ENCODE measurements around the gene DDX11. TPM values are rescaled to one million over a fixed set of nuclear protein-coding genes. Genes with fewer than 3 reads are reported as not detected.
A peak's percentile ranks its signal among the peaks of the same experiment; 100 is the strongest.
"Not testable (repeated sequence)": the region's sequence is repeated elsewhere in the genome, so short reads cannot be mapped to it uniquely, and the experiment has no call there.

DDX11 gene
- polyA plus RNA-seq, 3 donors: 0.61 to 41.2 (median 1.7) TPM

DNA sequence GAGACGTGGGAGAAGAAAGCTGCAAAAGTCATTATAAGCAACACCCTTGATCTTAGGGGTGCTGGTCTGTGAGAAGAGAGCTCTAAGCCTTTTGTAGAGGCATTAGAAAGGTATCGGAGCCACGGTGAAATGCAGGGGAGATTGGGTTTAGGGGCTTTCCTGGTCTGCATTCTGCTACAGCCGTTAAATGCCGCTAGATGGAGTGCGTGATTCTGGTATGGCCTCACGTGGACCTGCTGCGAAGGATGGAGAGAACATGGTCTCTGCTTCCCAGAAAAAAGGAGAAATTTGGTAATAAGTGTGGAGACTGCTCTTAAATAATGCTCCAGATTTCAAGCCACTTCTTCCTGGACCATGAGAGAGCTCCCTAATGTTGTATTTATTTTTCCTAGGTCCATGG lies 4.3 kb downstream of the DDX11 start:
- not testable (repeated sequence) for H3K9me3 Mint-ChIP-seq

DNA sequence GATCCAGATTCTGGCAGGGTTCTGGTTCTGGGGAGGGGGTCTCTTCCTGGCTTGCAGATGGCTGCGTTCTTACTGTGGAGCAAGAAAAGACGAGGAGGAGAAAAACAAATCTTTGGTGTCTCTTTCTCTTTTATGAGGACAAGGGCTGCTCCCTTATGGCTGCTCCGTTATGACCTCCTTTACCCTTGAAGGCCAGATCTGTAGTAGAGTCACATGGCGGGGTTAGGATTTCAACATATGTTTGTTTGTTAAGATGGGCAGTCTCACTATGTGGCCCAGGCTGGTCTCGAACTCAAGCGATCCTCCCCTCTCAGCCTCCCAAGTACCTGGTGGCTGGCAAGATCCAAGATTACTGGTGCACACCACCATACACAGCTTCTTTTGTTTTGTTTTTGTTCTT lies 5.8 kb downstream of the DDX11 start:
- H3K27me3 Mint-ChIP-seq (ENCODE audit: low read depth in 3 of 3); H3K9me3 ChIP-seq (replicated peaks in 1 of 2; ENCODE audit: control insufficient read depth in 1 of 2, insufficient read depth in 1 of 2, low read length in 2 of 2); H3K27ac ChIP-seq (ENCODE audit: low read depth in 1 of 2, low read length in 2 of 2); H3K9ac ChIP-seq (ENCODE audit: insufficient read depth, low read length, poor library complexity, severe bottlenecking); H3K4me3 Mint-ChIP-seq; H3K4me1 ChIP-seq (ENCODE audit: control insufficient read depth in 1 of 2, insufficient read depth in 2 of 2, low read length in 2 of 2); H3K27me3 ChIP-seq (ENCODE audit: control insufficient read depth in 2 of 2, insufficient read depth in 2 of 2, low read length in 2 of 2); H3K4me2 ChIP-seq (replicated peaks; ENCODE audit: extremely low read depth, low read length, poor library complexity, severe bottlenecking); H3K4me3 ChIP-seq (replicated peaks in 1 of 3; ENCODE audit: low read depth in 2 of 3, low read length in 3 of 3); intact Hi-C loops (cut with micrococcal nuclease); H2AFZ ChIP-seq (ENCODE audit: insufficient read depth, low read depth, low read length, poor library complexity, severe bottlenecking); H3K4me1 Mint-ChIP-seq; H4K20me1 ChIP-seq (ENCODE audit: insufficient read depth, low read length); H3K9me3 Mint-ChIP-seq; DNase-seq: not testable (repeated sequence)
- peaks cover 7 to 26% of the 10 kb centered on the region in 2 donors for H3K36me3 ChIP-seq (replicated peaks in 1 of 2; ENCODE audit: control insufficient read depth in 1 of 2, insufficient read depth in 2 of 2, low read length in 2 of 2)
- WGBS (ENCODE audit: insufficient coverage): no CpG with 5 or more reads among the region's 6 CpGs
- H3K27ac Mint-ChIP-seq: peak overlapping the region in 1 of 7 donors; percentile 60
- H3K36me3 Mint-ChIP-seq: peaks cover 19 to 30% of the 10 kb centered on the region in 2 donors
- H3K79me2 ChIP-seq (ENCODE audit: insufficient read depth, low read length): peaks cover 17% of the 10 kb centered on the region

More for the DNA sequence above, 4.3 kb downstream of the DDX11 start:
- H3K4me3 ChIP-seq (replicated peaks in 1 of 3; ENCODE audit: low read depth in 2 of 3, low read length in 3 of 3); DNase-seq; H3K4me2 ChIP-seq (replicated peaks; ENCODE audit: extremely low read depth, low read length, poor library complexity, severe bottlenecking); H3K27ac ChIP-seq (ENCODE audit: low read depth in 1 of 2, low read length in 2 of 2); H3K27me3 Mint-ChIP-seq (ENCODE audit: low read depth in 3 of 3); H3K9ac ChIP-seq (ENCODE audit: insufficient read depth, low read length, poor library complexity, severe bottlenecking); H3K27me3 ChIP-seq (ENCODE audit: control insufficient read depth in 2 of 2, insufficient read depth in 2 of 2, low read length in 2 of 2); H3K9me3 ChIP-seq (replicated peaks in 1 of 2; ENCODE audit: control insufficient read depth in 1 of 2, insufficient read depth in 1 of 2, low read length in 2 of 2); intact Hi-C loops (cut with micrococcal nuclease); H2AFZ ChIP-seq (ENCODE audit: insufficient read depth, low read depth, low read length, poor library complexity, severe bottlenecking); H4K20me1 ChIP-seq (ENCODE audit: insufficient read depth, low read length); H3K4me3 Mint-ChIP-seq: not testable (repeated sequence)
- peaks cover 9 to 24% of the 10 kb centered on the region in 2 donors for H3K36me3 Mint-ChIP-seq
- WGBS (ENCODE audit: insufficient coverage): 98% methylated on average over 8 of the region's 8 CpGs
- Histone ChIP-seq H3K79me2 (ENCODE audit: insufficient read depth, low read length) (peaks cover 20% of the 10 kb centered on the region), H3K36me3 (replicated peaks in 1 of 2; ENCODE audit: control insufficient read depth in 1 of 2, insufficient read depth in 2 of 2, low read length in 2 of 2) (peaks cover 0 to 13% of the 10 kb centered on the region in 2 donors), H3K4me1 (ENCODE audit: control insufficient read depth in 1 of 2, insufficient read depth in 2 of 2, low read length in 2 of 2) (peaks cover 11 to 12% of the 10 kb centered on the region in 2 donors)
- H3K4me1 Mint-ChIP-seq: peaks cover 18% of the 10 kb centered on the region
- H3K27ac Mint-ChIP-seq: peak overlapping the region in 1 of 7 donors; percentile 21

DNA sequence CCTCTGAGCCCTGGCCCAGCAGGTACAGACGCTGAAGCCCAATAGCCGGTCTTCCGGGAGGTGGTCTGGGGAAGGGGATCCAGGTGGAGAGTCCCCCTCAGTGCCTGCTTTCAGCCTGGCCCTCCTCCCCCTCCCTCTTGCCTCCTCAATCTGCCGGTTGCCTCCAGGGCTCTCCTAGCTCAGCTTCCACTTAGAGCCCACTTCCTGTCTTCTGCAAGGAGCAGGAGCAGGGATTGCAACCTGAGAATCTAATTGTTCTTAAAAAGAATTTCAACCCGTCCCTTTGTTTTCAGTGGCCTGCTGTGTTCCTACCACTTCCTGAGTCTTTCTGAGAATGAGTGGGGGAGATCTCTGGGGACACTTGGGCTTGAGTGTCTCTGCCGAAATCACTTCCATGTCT lies 6.6 kb downstream of the DDX11 start:
- H3K27ac ChIP-seq (ENCODE audit: low read depth in 1 of 2, low read length in 2 of 2); H4K20me1 ChIP-seq (ENCODE audit: insufficient read depth, low read length); intact Hi-C loops (cut with micrococcal nuclease); H3K9ac ChIP-seq (ENCODE audit: insufficient read depth, low read length, poor library complexity, severe bottlenecking); H3K9me3 ChIP-seq (replicated peaks in 1 of 2; ENCODE audit: control insufficient read depth in 1 of 2, insufficient read depth in 1 of 2, low read length in 2 of 2); H3K4me1 ChIP-seq (ENCODE audit: control insufficient read depth in 1 of 2, insufficient read depth in 2 of 2, low read length in 2 of 2); H3K4me3 ChIP-seq (replicated peaks in 1 of 3; ENCODE audit: low read depth in 2 of 3, low read length in 3 of 3); H3K9me3 Mint-ChIP-seq; H3K27me3 ChIP-seq (ENCODE audit: control insufficient read depth in 2 of 2, insufficient read depth in 2 of 2, low read length in 2 of 2); H3K27me3 Mint-ChIP-seq (ENCODE audit: low read depth in 3 of 3); H3K4me3 Mint-ChIP-seq; H3K4me2 ChIP-seq (replicated peaks; ENCODE audit: extremely low read depth, low read length, poor library complexity, severe bottlenecking); H2AFZ ChIP-seq (ENCODE audit: insufficient read depth, low read depth, low read length, poor library complexity, severe bottlenecking); DNase-seq; H3K4me1 Mint-ChIP-seq: not testable (repeated sequence)
- Mint-ChIP-seq H3K36me3 (peaks cover 26 to 35% of the 10 kb centered on the region in 2 donors), H3K27ac (peak overlapping the region in 2 of 7 donors; percentile 16 to 63)
- no CpG with 5 or more reads among the region's 6 CpGs for WGBS (ENCODE audit: insufficient coverage)
- H3K36me3 ChIP-seq (replicated peaks in 1 of 2; ENCODE audit: control insufficient read depth in 1 of 2, insufficient read depth in 2 of 2, low read length in 2 of 2): peaks cover 9 to 33% of the 10 kb centered on the region in 2 donors
- peaks cover 13% of the 10 kb centered on the region for H3K79me2 ChIP-seq (ENCODE audit: insufficient read depth, low read length)

DNA sequence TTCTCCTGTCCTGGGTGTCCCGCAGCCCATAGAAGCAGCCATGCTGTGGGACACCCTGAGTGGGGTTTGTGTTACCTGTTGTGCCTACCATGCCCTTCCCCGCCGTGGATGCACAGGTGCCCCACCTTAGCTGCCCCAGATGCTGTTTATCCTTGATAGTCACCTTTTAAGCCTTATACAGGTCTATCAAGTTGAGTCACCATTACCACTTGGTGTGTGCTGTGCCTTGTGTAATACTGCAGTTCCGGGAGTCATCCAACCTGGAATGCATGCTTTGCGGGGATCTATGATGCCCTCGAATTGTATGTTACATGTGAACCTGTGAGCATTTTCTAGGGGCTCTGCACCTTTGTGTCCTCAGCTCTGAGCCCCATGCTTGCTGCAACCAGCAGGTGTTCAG lies 7.6 kb downstream of the DDX11 start:
- H3K4me1 Mint-ChIP-seq; H3K9ac ChIP-seq (ENCODE audit: insufficient read depth, low read length, poor library complexity, severe bottlenecking); H3K4me1 ChIP-seq (ENCODE audit: control insufficient read depth in 1 of 2, insufficient read depth in 2 of 2, low read length in 2 of 2); H3K4me3 ChIP-seq (replicated peaks in 1 of 3; ENCODE audit: low read depth in 2 of 3, low read length in 3 of 3); intact Hi-C loops (cut with micrococcal nuclease); H3K4me3 Mint-ChIP-seq; H3K79me2 ChIP-seq (ENCODE audit: insufficient read depth, low read length); H3K9me3 ChIP-seq (replicated peaks in 1 of 2; ENCODE audit: control insufficient read depth in 1 of 2, insufficient read depth in 1 of 2, low read length in 2 of 2); H3K27ac ChIP-seq (ENCODE audit: low read depth in 1 of 2, low read length in 2 of 2); H3K9me3 Mint-ChIP-seq; DNase-seq; H2AFZ ChIP-seq (ENCODE audit: insufficient read depth, low read depth, low read length, poor library complexity, severe bottlenecking); H3K27ac Mint-ChIP-seq; H3K27me3 ChIP-seq (ENCODE audit: control insufficient read depth in 2 of 2, insufficient read depth in 2 of 2, low read length in 2 of 2); H4K20me1 ChIP-seq (ENCODE audit: insufficient read depth, low read length); H3K27me3 Mint-ChIP-seq (ENCODE audit: low read depth in 3 of 3); H3K4me2 ChIP-seq (replicated peaks; ENCODE audit: extremely low read depth, low read length, poor library complexity, severe bottlenecking): not testable (repeated sequence)
- H3K36me3 Mint-ChIP-seq: peaks cover 32 to 35% of the 10 kb centered on the region in 2 donors
- 100% methylated on average over 1 of the region's 6 CpGs for WGBS (ENCODE audit: insufficient coverage)
- H3K36me3 ChIP-seq (replicated peaks in 1 of 2; ENCODE audit: control insufficient read depth in 1 of 2, insufficient read depth in 2 of 2, low read length in 2 of 2): peaks cover 14 to 43% of the 10 kb centered on the region in 2 donors

Measured in CD14-positive monocyte (primary cell).